Coronary artery (tissue), 2 donors: ENCODE data around the gene ANK3.

Source experiments
- DNase-seq: peaks from one replicate; pipeline ENCODE4 v3.0.0-alpha.2; 2017; ENCODE audit warnings: low spot score
- H3K27ac ChIP-seq, 2 donors: fragments of 200-600 bp; sonication (generic); one replicate each; pipeline ENCODE4 v1.5.1; 2016 to 2019
- H3K4me3 ChIP-seq: fragments of 200-600 bp; sonication (generic); 2 replicates; pipeline ENCODE4 v1.5.1; 2016; ENCODE audit warnings: mild to moderate bottlenecking, moderate library complexity
- TF ChIP-seq, protein P1 (sequence below): fragments of 200-600 bp; sonication (generic); IDR thresholded peaks from one replicate; pipeline ENCODE4 v1.5.1; 2019; ENCODE audit warnings: antibody characterized with exemption

ANK3 gene

GRCh38 chr10:60400366-60400765 lies 10.7 kb upstream of the ANK3 start:
- DNase-seq: no peak
- TF ChIP-seq, protein P1, sequence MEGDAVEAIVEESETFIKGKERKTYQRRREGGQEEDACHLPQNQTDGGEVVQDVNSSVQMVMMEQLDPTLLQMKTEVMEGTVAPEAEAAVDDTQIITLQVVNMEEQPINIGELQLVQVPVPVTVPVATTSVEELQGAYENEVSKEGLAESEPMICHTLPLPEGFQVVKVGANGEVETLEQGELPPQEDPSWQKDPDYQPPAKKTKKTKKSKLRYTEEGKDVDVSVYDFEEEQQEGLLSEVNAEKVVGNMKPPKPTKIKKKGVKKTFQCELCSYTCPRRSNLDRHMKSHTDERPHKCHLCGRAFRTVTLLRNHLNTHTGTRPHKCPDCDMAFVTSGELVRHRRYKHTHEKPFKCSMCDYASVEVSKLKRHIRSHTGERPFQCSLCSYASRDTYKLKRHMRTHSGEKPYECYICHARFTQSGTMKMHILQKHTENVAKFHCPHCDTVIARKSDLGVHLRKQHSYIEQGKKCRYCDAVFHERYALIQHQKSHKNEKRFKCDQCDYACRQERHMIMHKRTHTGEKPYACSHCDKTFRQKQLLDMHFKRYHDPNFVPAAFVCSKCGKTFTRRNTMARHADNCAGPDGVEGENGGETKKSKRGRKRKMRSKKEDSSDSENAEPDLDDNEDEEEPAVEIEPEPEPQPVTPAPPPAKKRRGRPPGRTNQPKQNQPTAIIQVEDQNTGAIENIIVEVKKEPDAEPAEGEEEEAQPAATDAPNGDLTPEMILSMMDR: no peak
- Histone ChIP-seq H3K27ac (no peak overlapping the region), H3K4me3 (no peak overlapping the region)

DNA sequence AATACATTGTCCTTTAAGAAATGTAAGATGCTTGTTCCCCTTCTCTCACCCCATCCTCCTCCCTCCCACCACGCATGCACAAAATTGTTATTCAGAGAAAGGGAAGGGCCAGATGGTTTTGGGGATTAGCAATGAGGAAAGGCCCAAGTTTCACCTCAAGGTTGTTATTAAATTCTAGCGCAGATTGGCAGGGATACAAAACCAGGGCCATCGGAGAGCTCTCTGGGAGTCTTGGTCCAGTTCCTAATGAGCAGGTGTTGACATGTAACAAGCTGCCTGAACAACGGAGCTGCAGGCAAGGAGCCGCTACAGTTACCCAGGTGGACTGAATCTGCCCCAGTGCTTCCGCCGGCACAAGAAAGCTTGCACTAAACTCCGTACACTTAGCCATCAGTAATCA lies 9.7 kb upstream of the ANK3 start:
- Histone ChIP-seq H3K4me3 (no peak overlapping the region), H3K27ac (no peak overlapping the region)
- TF ChIP-seq, protein P1: no peak
- DNase-seq: no peak

DNA sequence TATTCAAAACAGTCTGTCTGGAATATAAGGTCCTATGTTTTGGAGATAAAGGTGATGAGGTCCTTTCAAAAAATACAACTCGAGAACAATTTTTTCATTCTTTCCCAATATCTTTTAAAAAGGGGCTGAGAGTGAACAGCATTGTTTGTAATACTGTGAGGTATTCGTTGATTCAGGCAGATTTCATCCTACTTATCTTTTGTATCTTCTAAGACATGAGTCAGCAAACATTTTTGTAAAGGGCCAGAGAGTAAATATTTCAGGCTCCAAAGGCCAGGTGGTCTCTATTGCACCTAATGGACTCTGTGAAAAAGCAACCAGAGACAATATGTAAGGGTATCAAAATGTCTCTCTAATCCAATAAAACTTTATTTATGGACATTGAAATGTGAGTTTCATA lies 8.1 kb upstream of the ANK3 start:
- Histone ChIP-seq H3K27ac (no peak overlapping the region), H3K4me3 (no peak overlapping the region)
- no peak for DNase-seq
- TF ChIP-seq, protein P1: no peak

DNA sequence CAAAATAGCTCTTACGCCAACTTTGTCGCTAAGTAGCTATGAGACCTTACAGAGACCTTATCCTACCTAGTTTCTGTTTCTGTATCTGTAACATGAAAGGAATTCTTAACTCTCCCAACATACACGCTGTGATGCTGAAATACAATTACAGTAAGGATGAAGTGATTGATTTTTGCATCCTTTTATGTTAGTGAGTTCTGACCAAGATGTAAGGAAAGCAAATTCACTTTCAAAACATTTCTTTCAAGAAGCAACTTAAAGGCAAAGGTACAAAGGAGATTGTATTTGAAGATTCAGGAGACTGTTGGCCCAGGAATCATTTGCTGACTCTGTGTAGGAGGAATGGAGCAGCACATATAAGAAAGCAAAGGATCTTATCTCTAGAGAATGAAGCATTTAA lies 7.1 kb upstream of the ANK3 start:
- Histone ChIP-seq H3K4me3 (no peak overlapping the region), H3K27ac (no peak overlapping the region)
- TF ChIP-seq, protein P1: no peak
- no peak for DNase-seq

- H3K4me3 ChIP-seq: no peak overlapping the region
- no peak overlapping the region for H3K27ac ChIP-seq
- no peak for DNase-seq
- TF ChIP-seq, protein P1: no peak
Observed at GRCh38 chr10:60395711-60396110, 6.0 kb upstream of the ANK3 start.

DNA sequence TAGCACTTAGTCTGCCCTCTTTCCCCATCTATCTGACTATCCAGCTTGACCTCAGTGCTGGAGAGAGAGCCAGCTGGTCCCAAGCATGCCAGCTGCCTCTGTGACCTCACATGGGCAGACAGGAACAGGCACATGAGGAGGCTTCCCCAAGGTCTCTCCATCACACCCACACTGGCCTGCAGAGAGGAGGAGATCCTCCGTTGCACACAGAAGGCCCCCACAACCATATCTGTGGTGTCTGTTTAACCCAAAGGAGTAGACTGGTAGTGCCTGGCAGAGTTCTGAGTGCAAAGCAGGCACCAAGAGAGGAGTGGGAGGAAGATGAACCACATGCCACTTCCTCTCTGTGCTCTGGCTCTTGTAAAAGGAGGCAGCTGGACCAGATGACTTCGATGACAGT lies 4.8 kb upstream of the ANK3 start:
- H3K4me3 ChIP-seq: no peak overlapping the region
- TF ChIP-seq, protein P1: no peak
- H3K27ac ChIP-seq: no peak overlapping the region
- DNase-seq: no peak

DNA sequence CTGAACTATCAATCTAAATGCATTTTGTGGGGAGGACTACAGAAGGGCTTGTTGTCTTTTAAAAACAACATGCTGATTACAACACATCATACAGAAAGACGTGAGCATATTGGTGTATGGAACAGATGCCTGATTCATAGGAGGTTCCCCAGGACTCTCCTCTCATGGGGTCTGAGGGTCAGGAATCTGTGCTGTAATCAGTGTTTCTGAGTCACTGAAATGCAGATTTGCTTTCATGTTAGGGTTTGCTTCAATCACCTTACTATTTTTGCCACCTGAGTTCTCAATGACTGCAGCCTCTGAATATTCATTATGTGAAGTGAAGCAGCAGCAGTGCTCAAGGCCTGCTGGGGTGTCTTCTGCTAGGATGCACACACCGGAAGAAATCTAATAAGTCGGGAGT lies 550 bp upstream of the ANK3 start:
- Histone ChIP-seq H3K27ac (no peak overlapping the region), H3K4me3 (no peak overlapping the region)
- TF ChIP-seq, protein P1: no peak
- DNase-seq: no peak
